SK-MEL-5 (cell line): ENCODE results near the gene NDST1. TPM values are rescaled to one million over a fixed set of nuclear protein-coding genes. Genes with fewer than 3 reads are reported as not detected.

Source experiments
- DNase-seq: peaks from one replicate; pipeline ENCODE4 v3.0.0-alpha.2; 2016; ENCODE audit warnings: low read depth, low spot score
- in situ Hi-C: cut with HindIII; loops from 2 replicates; pipeline ENCODE4 v1.10.0; 2016; ENCODE audit warnings: low sequenced_read_pairs, high pct_unique_total_duplicates, low pct_unique_long_range_greater_than_20kb
- total RNA-seq: library from RNA; depleted of rRNA; stranded (reverse); fragments of >200 nt; shearing (Covaris generic); gene quantifications from 2 replicates; pipeline ENCODE4 v1.2.3, GENCODE V29; 2014

Gene NDST1
- total RNA-seq, 1 experiment from 2014 or later, result 10.9 TPM

- in situ Hi-C loops, result no loop called here
- DNase-seq, result no peak
These were observed 21.1 kb downstream of the NDST1 start for GRCh38 chr5:150528924-150529546.

- no peak for DNase-seq
- in situ Hi-C loops, result no loop called here
These were observed 21.6 kb downstream of the NDST1 start for GRCh38 chr5:150529555-150529954.

GRCh38 chr5:150530423-150530822 is 22.5 kb downstream of the NDST1 start:
- in situ Hi-C loops, result no loop called here
- DNase-seq, result no peak

- in situ Hi-C loops, result no loop called here
- DNase-seq, result no peak
These were observed 23.1 kb downstream of the NDST1 start for GRCh38 chr5:150530951-150531588.

GRCh38 chr5:150531686-150532085 is 23.8 kb downstream of the NDST1 start:
- in situ Hi-C loops, result no loop called here

GRCh38 chr5:150532151-150532550 is 24.2 kb downstream of the NDST1 start:
- in situ Hi-C loops, result no loop called here

More at GRCh38 chr5:150531686-150532085, 23.8 kb downstream of the NDST1 start:
- DNase-seq, result no peak

GRCh38 chr5:150532996-150533395 is 25.1 kb downstream of the NDST1 start:
- in situ Hi-C loops, result no loop called here
- no peak for DNase-seq

More at GRCh38 chr5:150532151-150532550, 24.2 kb downstream of the NDST1 start:
- no peak for DNase-seq

- no peak for DNase-seq
These were observed 26.9 kb downstream of the NDST1 start for GRCh38 chr5:150534811-150535210.

GRCh38 chr5:150535611-150536010 is 27.7 kb downstream of the NDST1 start:
- in situ Hi-C loops, result no loop called here
- DNase-seq, result no peak

More at GRCh38 chr5:150534811-150535210, 26.9 kb downstream of the NDST1 start:
- in situ Hi-C loops, result no loop called here

GRCh38 chr5:150538007-150538917 is 30.3 kb downstream of the NDST1 start:
- in situ Hi-C loops, result no loop called here
- no peak for DNase-seq

- in situ Hi-C loops, result no loop called here
These were observed 31.3 kb downstream of the NDST1 start for GRCh38 chr5:150539206-150539605.

GRCh38 chr5:150540042-150540441 is 32.1 kb downstream of the NDST1 start:
- DNase-seq, result no peak
- in situ Hi-C loops, result no loop called here

More at GRCh38 chr5:150539206-150539605, 31.3 kb downstream of the NDST1 start:
- no peak for DNase-seq

- DNase-seq, result no peak
- in situ Hi-C loops, result no loop called here
These were observed 32.9 kb downstream of the NDST1 start for GRCh38 chr5:150540615-150541396.

- no peak for DNase-seq
- in situ Hi-C loops, result no loop called here
These were observed 33.4 kb downstream of the NDST1 start for GRCh38 chr5:150541397-150541675.

- in situ Hi-C loops, result no loop called here
- no peak for DNase-seq
These were observed 34.0 kb downstream of the NDST1 start for GRCh38 chr5:150541895-150542294.

GRCh38 chr5:150542933-150543445 is 35.1 kb downstream of the NDST1 start:
- no peak for DNase-seq
- in situ Hi-C loops, result no loop called here

GRCh38 chr5:150544611-150545219 is 36.8 kb downstream of the NDST1 start:
- DNase-seq, result peak; percentile 78
- in situ Hi-C loops, result no loop called here
